B cell (primary cell): ENCODE measurements around the gene COMMD1. TPM values are rescaled to one million over a fixed set of nuclear protein-coding genes. Genes with fewer than 3 reads are reported as not detected.

Source experiments
- ATAC-seq: fragments of 200-7000 bp; cut with Tn5 transposase; one replicate; pipeline ENCODE4 v1.10.0; 2021; ENCODE audit warnings: low read depth, mild to moderate bottlenecking, moderate number of reproducible peaks, moderate library complexity
- CTCF ChIA-PET: fragments of 350-600 bp; sonication (Branson Sonifier 250); formaldehyde crosslinking; loops from one replicate; lab custom pipeline; 2021; ENCODE audit warnings: antibody characterized with exemption, inconsistent platforms; lab: Charles Lee
- POLR2A ChIA-PET: fragments of 350-600 bp; sonication (Branson Sonifier 250); formaldehyde crosslinking; loops from one replicate; lab custom pipeline; 2021; ENCODE audit warnings: antibody characterized with exemption; lab: Charles Lee
- DNase-seq: peaks from one replicate; pipeline ENCODE4 v3.0.0; 2013
- H2AFZ ChIP-seq: 2 replicates; pipeline ENCODE4 v1.6.1; 2012; ENCODE audit warnings: mild to moderate bottlenecking, low read depth, low read length; ENCODE audit not compliant: insufficient read depth, poor library complexity, severe bottlenecking
- H3K27ac ChIP-seq, 2 donors: 1 replicate in 1 of 2; 2 replicates in 1 of 2; pipeline ENCODE4 v1.5.1; 2012 to 2013; ENCODE audit warnings: low read length in 2 of 2, mild to moderate bottlenecking in 2 of 2, moderate library complexity in 1 of 2
- H3K27me3 ChIP-seq, 4 experiments: fragments of 200-600 bp in 1 of 4; sonication (generic) in 1 of 4; replicated peaks in 1 of 4; 1 replicate in 2 of 4; 2 replicates in 2 of 4; pipeline versions ENCODE4 v1.6.1 to v1.7.0; 2013 to 2016; ENCODE audit warnings: low read length in 3 of 4, mild to moderate bottlenecking in 2 of 4, mixed read lengths in 1 of 4, moderate library complexity in 1 of 4; ENCODE audit not compliant: insufficient read depth in 4 of 4, control insufficient read depth in 3 of 4; ENCODE audit errors: control extremely low read depth in 1 of 4
- H3K36me3 ChIP-seq, 2 experiments: replicated peaks in 1 of 2; 1 replicate in 1 of 2; 2 replicates in 1 of 2; pipeline versions ENCODE4 v1.6.1 to v1.7.1; 2013; ENCODE audit warnings: low read length in 1 of 2; ENCODE audit not compliant: insufficient read depth in 2 of 2, control insufficient read depth in 1 of 2; ENCODE audit errors: control extremely low read depth in 1 of 2, extremely low read depth in 1 of 2
- H3K4me1 ChIP-seq, 2 donors: fragments of 200-600 bp in 1 of 2; sonication (generic) in 1 of 2; 1 replicate in 1 of 2; 2 replicates in 1 of 2; pipeline versions ENCODE4 v1.5.1 to v1.6.1; 2013 to 2017; ENCODE audit warnings: low read length in 2 of 2; ENCODE audit not compliant: control insufficient read depth in 2 of 2, insufficient read depth in 2 of 2
- H3K4me2 ChIP-seq: replicated peaks from 2 replicates; pipeline ENCODE3; 2012; ENCODE audit warnings: mild to moderate bottlenecking, low read depth, low read length; ENCODE audit not compliant: poor library complexity, severe bottlenecking
- H3K4me3 ChIP-seq, 5 experiments: fragments of 200-600 bp in 1 of 5; sonication (generic) in 1 of 5; 1 replicate in 3 of 5; 2 replicates in 2 of 5; pipeline versions ENCODE4 v1.5.1 to v1.7.0; 2011 to 2016; ENCODE audit warnings: low read length in 4 of 5, mild to moderate bottlenecking in 4 of 5, low read depth in 2 of 5, control low read depth in 1 of 5, moderate library complexity in 1 of 5; ENCODE audit not compliant: insufficient read depth in 1 of 5; ENCODE audit errors: control extremely low read depth in 1 of 5, extremely low read depth in 1 of 5
- H3K79me2 ChIP-seq: fragments of 200-600 bp; sonication (generic); one replicate; pipeline ENCODE4 v1.6.0; 2016; ENCODE audit warnings: low read length; ENCODE audit not compliant: control insufficient read depth, insufficient read depth
- H3K9ac ChIP-seq: fragments of 200-600 bp; sonication (generic); 2 replicates; pipeline ENCODE4 v1.6.1; 2017; ENCODE audit warnings: mild to moderate bottlenecking, low read length, moderate library complexity
- H3K9me3 ChIP-seq, 3 donors: one replicate each; pipeline versions ENCODE4 v1.6.1 to v1.7.1; 2013; ENCODE audit warnings: low read length in 2 of 3; ENCODE audit not compliant: control insufficient read depth in 2 of 3, insufficient read depth in 1 of 3; ENCODE audit errors: control extremely low read depth in 1 of 3
- H4K20me1 ChIP-seq: 2 replicates; pipeline ENCODE4 v1.6.0; 2012; ENCODE audit warnings: mild to moderate bottlenecking, low read length; ENCODE audit not compliant: insufficient read depth, control insufficient read depth, poor library complexity, severe bottlenecking
- H3K27ac Mint-ChIP-seq: one replicate; pipeline ENCODE4 v1.8.0; 2021; ENCODE audit warnings: mixed read lengths
- H3K27me3 Mint-ChIP-seq: one replicate; pipeline ENCODE4 v1.8.0; 2021; ENCODE audit warnings: mixed read lengths
- H3K4me1 Mint-ChIP-seq: one replicate; pipeline ENCODE4 v1.8.0; 2021; ENCODE audit warnings: mixed read lengths
- H3K4me3 Mint-ChIP-seq: one replicate; pipeline ENCODE4 v1.8.0; 2021; ENCODE audit warnings: mixed read lengths
- H3K9me3 Mint-ChIP-seq: one replicate; pipeline ENCODE4 v1.8.0; 2022; ENCODE audit warnings: mixed read lengths; ENCODE audit not compliant: insufficient read depth
- EZH2 ChIP-seq: IDR thresholded peaks from 2 replicates; pipeline ENCODE4 v1.6.1; 2012; ENCODE audit warnings: borderline replicate concordance, low read depth, mild to moderate bottlenecking, moderate library complexity, low read length; ENCODE audit not compliant: insufficient read depth, poor library complexity, severe bottlenecking
- WGBS: methylation state at CpG from one replicate; pipeline ENCODE4 v1.1.5; 2013; ENCODE audit warnings: missing lambda C conversion rate; ENCODE audit not compliant: insufficient coverage; 5-methylcytosine and 5-hydroxymethylcytosine counted together
- intact Hi-C: fragments of 100-400 bp; cut with micrococcal nuclease; formaldehyde crosslinking; loops from one replicate; pipeline ENCODE4 v1.10.0; 2022
- polyA plus RNA-seq: library from polyadenylated mRNA; depleted of rRNA; stranded (reverse); fragments of >200 nt; gene quantifications from 2 replicates; pipeline ENCODE4 v1.2.3, GENCODE V29; 2012
- total RNA-seq, 2 donors: library from RNA; stranded (reverse); fragments of 120-200 nt in 1 of 2; gene quantifications; 1 replicate in 1 of 2; 2 replicates in 1 of 2; pipeline versions ENCODE4 v1.2.3 to v1.2.4, GENCODE V29; 2013 to 2022
- TF ChIP-seq, protein P1 (sequence below): fragments of 200-600 bp; IDR thresholded peaks from one replicate; pipeline ENCODE4 v1.8.0; 2022; ENCODE audit warnings: antibody characterized with exemption, mild to moderate bottlenecking

Gene COMMD1
- total and polyA plus RNA-seq, 2 donors (not counting 1 experiment from before 2014, with no cell fraction given), result 20.6 to 25.1 TPM

DNA sequence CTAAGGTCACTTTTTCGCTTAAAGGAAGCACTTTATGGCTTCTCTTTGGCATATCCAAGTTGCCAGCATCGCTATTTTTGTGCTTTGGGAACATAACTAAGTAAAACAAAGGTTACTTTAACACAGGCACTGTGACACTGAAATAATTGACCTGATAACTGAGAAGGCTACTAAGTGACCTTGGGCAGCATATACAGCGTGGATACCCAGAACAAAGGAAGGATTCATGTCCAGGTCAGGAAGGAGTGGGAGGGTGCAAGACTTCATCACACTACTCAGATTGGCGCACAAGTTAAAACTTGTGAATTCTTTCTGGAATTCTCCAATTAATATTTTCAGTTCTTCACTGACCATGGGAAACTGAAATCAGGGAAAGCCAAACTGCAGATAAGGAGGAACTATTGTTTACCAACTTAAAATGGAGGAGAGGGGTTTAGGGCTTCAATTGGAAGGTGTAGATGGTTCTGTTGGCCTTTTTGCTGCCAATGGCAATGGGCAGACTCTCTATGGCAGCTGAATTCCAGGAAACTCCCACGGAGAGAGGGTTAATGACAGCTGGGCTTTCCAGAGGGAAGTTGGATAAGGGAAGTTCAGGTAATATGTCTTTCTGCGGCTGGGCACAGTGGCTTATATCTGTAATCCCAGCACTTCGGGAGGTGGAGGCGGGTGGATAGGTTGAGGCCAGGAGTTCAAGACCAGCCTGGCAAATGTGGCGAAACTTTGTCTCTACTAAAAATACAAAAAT, 45.3 kb downstream of the COMMD1 start:
- H3K27me3 ChIP-seq, result no peaks in the 10 kb centered on the region
- intact Hi-C loops, result no loop called here
- CTCF ChIA-PET, result no interaction called here
- H3K4me1 ChIP-seq, result no peaks in the 10 kb centered on the region
- no peak overlapping the region for H3K27ac ChIP-seq
- H4K20me1 ChIP-seq, result no peaks in the 10 kb centered on the region
- H2AFZ ChIP-seq, result no peak overlapping the region
- no peaks in the 10 kb centered on the region for H3K36me3 ChIP-seq
- ATAC-seq (no peak), DNase-seq (no peak)
- POLR2A ChIA-PET, result no interaction called here
- no peak for TF ChIP-seq EZH2
- TF ChIP-seq, protein P1, sequence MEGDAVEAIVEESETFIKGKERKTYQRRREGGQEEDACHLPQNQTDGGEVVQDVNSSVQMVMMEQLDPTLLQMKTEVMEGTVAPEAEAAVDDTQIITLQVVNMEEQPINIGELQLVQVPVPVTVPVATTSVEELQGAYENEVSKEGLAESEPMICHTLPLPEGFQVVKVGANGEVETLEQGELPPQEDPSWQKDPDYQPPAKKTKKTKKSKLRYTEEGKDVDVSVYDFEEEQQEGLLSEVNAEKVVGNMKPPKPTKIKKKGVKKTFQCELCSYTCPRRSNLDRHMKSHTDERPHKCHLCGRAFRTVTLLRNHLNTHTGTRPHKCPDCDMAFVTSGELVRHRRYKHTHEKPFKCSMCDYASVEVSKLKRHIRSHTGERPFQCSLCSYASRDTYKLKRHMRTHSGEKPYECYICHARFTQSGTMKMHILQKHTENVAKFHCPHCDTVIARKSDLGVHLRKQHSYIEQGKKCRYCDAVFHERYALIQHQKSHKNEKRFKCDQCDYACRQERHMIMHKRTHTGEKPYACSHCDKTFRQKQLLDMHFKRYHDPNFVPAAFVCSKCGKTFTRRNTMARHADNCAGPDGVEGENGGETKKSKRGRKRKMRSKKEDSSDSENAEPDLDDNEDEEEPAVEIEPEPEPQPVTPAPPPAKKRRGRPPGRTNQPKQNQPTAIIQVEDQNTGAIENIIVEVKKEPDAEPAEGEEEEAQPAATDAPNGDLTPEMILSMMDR, result no peak
- Mint-ChIP-seq H3K4me3 (no peak overlapping the region), H3K9me3 (peaks cover 2% of the 10 kb centered on the region), H3K4me1 (no peaks in the 10 kb centered on the region), H3K27ac (no peak overlapping the region), H3K27me3 (no peaks in the 10 kb centered on the region)
- 98% methylated on average over 6 of the region's 9 CpGs for WGBS
- no peaks in the 10 kb centered on the region for H3K79me2 ChIP-seq
- no peak overlapping the region for H3K9ac ChIP-seq
- H3K4me3 ChIP-seq, result no peak overlapping the region
- peaks cover 0 to 3% (median 2%) of the 10 kb centered on the region in 3 donors for H3K9me3 ChIP-seq
- no peak overlapping the region for H3K4me2 ChIP-seq

- H3K4me1 ChIP-seq, result no peaks in the 10 kb centered on the region
- Mint-ChIP-seq H3K9me3 (peaks cover 2% of the 10 kb centered on the region), H3K4me1 (peaks cover 1% of the 10 kb centered on the region), H3K27ac (no peak overlapping the region), H3K4me3 (no peak overlapping the region), H3K27me3 (no peaks in the 10 kb centered on the region)
- POLR2A ChIA-PET, result no interaction called here
- DNase-seq (no peak), ATAC-seq (no peak)
- H3K4me3 ChIP-seq, result no peak overlapping the region
- TF ChIP-seq EZH2, result no peak
- TF ChIP-seq, protein P1, result no peak
- CTCF ChIA-PET, result interaction anchor here (0.7 kb wide), 1 partner anchor 558 kb away, joined by 4 read pairs; no protein-coding TSS in a partner anchor
- peaks cover 0 to 3% (median 2%) of the 10 kb centered on the region in 3 donors for H3K9me3 ChIP-seq
- WGBS, result 100% methylated on average over 1 of the region's 2 CpGs
- intact Hi-C loops, result no loop called here
- H2AFZ ChIP-seq, result no peak overlapping the region
- no peaks in the 10 kb centered on the region for H3K36me3 ChIP-seq
- no peak overlapping the region for H3K9ac ChIP-seq
- no peaks in the 10 kb centered on the region for H3K79me2 ChIP-seq
- no peak overlapping the region for H3K4me2 ChIP-seq
- no peak overlapping the region for H3K27ac ChIP-seq
- H4K20me1 ChIP-seq, result no peaks in the 10 kb centered on the region
- H3K27me3 ChIP-seq, result no peaks in the 10 kb centered on the region
These were observed 46.4 kb downstream of the COMMD1 start for GRCh38 chr2:61951881-61952280.
